HG03280 (cell line): ENCODE results near the gene VPS35.
A peak's percentile ranks its signal among the peaks of the same experiment; 100 is the strongest.

Source experiments
- ATAC-seq: cut with Tn5 transposase; IDR thresholded peaks from one replicate; pipeline ENCODE4 v1.9.1; 2021; ENCODE audit warnings: mild to moderate bottlenecking, moderate library complexity; ENCODE audit not compliant: unreplicated experiment

The VPS35 gene

DNA sequence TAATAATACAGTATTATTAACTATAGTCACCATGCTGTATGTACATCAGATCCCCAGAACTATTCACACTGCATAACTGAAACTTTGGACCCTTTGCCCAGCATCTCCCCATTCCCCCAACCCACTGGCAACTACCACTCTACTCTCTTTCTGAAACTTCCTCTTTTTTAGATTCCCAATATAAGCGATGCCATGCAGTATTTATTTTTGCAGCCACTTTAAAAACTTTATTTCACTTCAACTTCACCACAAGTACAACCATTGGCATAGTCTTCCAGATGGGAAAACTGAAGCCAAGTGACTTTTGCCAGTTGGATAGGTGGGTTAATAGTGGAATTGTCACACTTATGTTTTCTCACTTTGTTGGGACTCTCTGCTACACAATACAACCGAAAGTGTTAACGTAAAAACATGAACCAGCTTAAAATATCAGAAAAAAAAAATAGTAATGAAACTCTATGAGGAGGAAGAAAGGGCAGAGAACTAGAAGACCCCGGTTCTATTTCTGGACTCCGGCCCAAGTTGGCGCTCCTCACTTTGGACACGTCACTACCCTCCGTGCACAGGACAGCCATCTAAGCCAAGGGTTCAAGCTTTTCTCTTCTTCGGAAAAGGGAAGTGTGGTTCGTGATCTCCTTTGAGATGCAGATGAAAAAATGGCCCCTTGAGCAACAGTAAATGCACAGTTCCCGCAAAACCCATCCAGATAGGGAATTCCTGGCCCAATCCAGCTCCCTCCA lies 68.5 kb downstream of the VPS35 start:
- peak; percentile 11 for ATAC-seq

DNA sequence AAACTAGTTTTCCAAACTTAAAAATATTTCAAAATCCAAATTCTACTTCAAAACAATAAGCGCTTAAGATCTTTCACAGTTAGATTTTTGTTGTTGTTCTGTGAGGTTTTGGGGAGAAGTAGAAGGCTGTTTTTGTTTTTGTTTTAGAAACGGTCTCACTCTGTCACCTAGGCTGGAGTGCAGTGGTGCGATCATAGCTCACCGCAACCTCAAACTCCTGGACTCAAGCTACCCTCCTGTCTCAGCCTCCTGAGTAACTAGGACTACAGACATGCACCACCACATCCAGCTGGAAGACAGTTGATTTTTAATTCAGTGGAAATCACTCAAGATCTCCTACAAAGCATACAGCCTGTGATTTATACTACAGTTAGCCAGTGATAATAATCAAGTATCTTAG lies 70.5 kb downstream of the VPS35 start:
- ATAC-seq, result peak; percentile 31

DNA sequence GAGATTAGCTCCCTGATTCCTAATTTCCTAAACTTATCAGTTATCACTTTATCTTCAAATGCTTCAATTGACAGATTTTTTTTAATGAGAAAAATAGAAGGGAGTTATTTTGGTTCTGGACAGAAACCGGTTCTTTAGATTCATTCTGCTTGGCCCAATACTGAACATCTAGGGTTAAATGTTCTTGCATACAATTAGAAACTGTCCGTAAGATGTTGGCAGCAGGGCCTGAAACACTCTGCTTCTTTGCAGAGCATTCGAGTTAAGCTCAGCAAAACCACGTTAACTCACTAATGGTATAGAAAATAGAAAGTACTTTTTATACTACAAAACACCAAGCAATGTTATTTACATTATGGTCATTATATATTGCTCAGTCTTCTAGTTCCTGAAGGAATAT lies 75.0 kb downstream of the VPS35 start:
- no peak for ATAC-seq

- ATAC-seq, result no peak
Measured at GRCh38 chr16:46613352-46613751, 75.6 kb downstream of the VPS35 start.

DNA sequence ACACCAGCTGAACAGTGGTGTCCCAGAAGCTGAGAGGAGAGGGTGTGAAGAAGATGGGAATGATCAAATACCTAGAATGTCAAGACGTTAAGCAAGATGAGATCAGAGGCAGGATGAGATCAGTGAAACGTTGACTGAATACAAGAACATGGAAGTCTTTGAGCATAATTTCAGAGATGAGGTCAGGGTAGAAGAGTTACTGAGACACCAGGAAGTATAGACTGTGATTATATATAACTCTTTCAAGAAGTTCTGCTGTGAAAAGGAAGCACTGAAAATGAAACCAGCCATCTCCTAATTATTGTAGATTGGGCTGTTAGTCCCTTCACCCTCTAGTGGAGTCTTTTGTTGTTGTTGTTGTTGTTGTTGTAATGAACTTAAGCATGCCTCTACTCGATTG lies 76.9 kb downstream of the VPS35 start:
- ATAC-seq, result peak; percentile 60

GRCh38 chr16:46607529-46607928 lies 81.4 kb downstream of the VPS35 start:
- ATAC-seq, result no peak

- ATAC-seq, result no peak
Measured at GRCh38 chr16:46606231-46606630, 82.7 kb downstream of the VPS35 start.
